BJ (cell line): ENCODE results near the gene TSR3. TPM values are rescaled to one million over a fixed set of nuclear protein-coding genes. Genes with fewer than 3 reads are reported as not detected.
A peak's percentile ranks its signal among the peaks of the same experiment; 100 is the strongest.

Experiments used
- CTCF ChIA-PET: fragments of 350-600 bp; formaldehyde crosslinking; extraction: SDS; loops from one replicate; lab custom pipeline; 2021; ENCODE audit warnings: antibody characterized with exemption, inconsistent platforms; lab: Yijun Ruan, JAX
- POLR2A ChIA-PET: fragments of 300-600 bp; sonication (Branson Sonifier 250); formaldehyde crosslinking; extraction: SDS; loops from one replicate; lab custom pipeline; 2021; ENCODE audit warnings: antibody characterized with exemption; lab: Charles Lee
- DNase-seq: peaks from one replicate; pipeline ENCODE4 v3.0.0-alpha.2; 2011; ENCODE audit warnings: low read depth
- H3K27me3 ChIP-seq: 2 replicates; pipeline ENCODE4 v1.6.0; 2011; ENCODE audit warnings: low read length; ENCODE audit not compliant: control insufficient read depth, insufficient read depth
- H3K36me3 ChIP-seq: 2 replicates; pipeline ENCODE4 v1.5.1; 2011; ENCODE audit warnings: low read length; ENCODE audit not compliant: control insufficient read depth, insufficient read depth
- H3K4me3 ChIP-seq: 2 replicates; pipeline ENCODE4 v1.5.1; 2011; ENCODE audit warnings: low read depth, mild to moderate bottlenecking, control low read depth, low read length
- polyA plus RNA-seq: library from polyadenylated mRNA; depleted of rRNA; stranded (reverse); fragments of >200 nt; gene quantifications from 2 replicates; pipeline ENCODE4 v1.2.3, GENCODE V29; 2011
- TF ChIP-seq, protein P1 (sequence below): IDR thresholded peaks from 2 replicates; pipeline ENCODE4 v1.5.1; 2011; ENCODE audit warnings: low read depth, mild to moderate bottlenecking, control low read depth, inconsistent platforms, low read length, moderate library complexity; ENCODE audit not compliant: insufficient read depth

TSR3 gene
- polyA plus RNA-seq, 1 experiment, result 52.3 TPM

DNA sequence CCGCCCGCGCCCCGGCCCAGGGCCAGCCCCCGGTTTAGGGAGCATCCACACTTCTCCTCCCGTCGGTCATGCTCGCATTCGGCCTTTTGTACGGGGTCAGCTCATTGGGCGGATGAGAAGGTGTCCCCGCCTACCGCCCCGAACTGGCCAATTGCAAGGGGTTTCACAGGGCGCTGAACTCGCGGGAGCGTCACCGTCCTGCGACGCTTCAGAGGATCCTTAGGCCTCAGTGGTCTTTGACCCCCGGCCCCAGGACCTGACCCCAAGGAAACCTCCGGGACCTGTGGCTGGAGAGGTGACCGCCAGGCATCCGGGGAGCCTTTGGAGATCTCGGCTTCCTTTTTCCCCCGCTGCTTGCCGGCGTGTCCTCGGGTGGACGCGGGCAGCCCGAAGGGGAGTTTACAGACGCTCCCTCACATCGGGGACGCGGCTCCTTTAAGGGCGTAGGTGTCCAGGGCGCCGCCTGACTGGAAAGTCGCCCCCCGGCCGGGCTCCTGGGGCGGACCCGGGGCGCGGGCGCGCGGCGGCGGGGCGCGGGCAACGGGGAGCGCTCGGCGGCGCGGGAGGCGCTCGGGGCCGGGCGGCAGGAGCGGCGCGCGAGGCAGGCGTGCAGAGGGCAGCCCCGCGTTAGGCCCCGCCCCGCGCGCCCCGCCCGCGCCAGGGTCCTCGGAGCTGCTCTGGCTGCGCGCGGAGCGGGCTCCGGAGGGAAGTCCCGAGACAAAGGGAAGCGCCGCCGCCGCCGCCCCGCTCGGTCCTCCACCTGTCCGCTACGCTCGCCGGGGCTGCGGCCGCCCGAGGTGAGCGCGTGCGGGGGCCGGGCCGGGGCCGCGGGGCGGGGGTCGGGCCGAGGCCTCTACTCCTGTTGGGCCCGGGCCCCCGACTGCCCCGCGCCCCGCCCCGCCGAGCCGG is 42.4 kb downstream of the TSR3 start, which contains the start of gene UBE2I:
TSS of gene UBE2I (plus strand) at position 660 of the 909 bp plus-strand sequence. CDS start 4,395 bp downstream, outside the sequence.
- peak; percentile 77 for DNase-seq
- H3K27me3 ChIP-seq, result no peaks in the 10 kb centered on the region
- peaks cover 14% of the 10 kb centered on the region for H3K36me3 ChIP-seq
- peak within 1 kb of the TSS; percentile 60 for H3K4me3 ChIP-seq
- TF ChIP-seq, protein P1, sequence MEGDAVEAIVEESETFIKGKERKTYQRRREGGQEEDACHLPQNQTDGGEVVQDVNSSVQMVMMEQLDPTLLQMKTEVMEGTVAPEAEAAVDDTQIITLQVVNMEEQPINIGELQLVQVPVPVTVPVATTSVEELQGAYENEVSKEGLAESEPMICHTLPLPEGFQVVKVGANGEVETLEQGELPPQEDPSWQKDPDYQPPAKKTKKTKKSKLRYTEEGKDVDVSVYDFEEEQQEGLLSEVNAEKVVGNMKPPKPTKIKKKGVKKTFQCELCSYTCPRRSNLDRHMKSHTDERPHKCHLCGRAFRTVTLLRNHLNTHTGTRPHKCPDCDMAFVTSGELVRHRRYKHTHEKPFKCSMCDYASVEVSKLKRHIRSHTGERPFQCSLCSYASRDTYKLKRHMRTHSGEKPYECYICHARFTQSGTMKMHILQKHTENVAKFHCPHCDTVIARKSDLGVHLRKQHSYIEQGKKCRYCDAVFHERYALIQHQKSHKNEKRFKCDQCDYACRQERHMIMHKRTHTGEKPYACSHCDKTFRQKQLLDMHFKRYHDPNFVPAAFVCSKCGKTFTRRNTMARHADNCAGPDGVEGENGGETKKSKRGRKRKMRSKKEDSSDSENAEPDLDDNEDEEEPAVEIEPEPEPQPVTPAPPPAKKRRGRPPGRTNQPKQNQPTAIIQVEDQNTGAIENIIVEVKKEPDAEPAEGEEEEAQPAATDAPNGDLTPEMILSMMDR, result no peak
- ChIA-PET POLR2A (interaction anchor here (0.6 kb wide), 1 partner anchor 14 kb away, joined by 3 read pairs; no protein-coding TSS in a partner anchor), CTCF (no interaction called here)

DNA sequence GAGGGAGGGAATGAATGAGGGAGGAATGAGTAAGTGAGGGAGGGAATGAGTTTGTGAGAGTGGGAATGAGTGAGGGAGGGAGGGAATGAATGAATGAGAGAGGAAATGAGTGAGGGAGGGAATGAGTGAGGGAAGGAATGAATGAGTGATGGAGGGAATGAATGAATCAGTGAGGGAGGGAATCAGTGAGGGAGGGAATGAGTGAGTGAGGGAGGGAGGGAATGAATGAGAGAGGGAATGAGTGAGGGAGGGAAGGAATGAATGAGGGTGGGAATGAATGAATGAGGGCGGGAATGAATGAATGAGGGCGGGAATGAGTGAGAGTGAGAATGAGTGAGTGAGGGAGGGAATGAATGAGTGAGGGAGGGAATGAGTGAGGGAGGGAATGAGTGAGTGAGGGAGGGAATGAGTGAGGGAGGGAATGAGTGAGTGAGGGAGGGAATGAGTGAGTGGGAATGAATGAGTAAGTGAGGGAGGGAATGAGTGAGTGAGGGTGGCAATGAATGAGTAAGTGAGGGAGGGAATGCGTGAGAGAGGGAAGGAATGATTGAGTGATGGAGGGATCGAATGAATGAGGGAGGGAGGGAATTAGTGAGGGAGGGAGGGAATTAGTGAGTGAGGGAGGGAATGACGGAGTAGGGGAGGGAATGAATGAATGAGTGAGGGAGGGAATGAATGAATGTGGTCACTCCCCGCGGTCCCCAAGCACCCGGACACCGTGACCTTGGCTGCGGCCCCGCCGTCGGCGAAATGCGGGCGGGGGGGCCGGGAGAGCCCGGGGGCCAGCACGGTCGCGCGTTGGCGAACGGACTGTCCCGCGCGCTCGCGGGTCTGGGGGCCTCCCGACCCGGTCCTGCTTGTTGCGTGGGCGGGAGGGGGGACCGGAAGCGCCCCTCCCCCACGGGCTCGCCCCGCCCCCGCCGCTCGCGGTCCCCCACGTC is 43.4 kb downstream of the TSR3 start:
- no peaks in the 10 kb centered on the region for H3K27me3 ChIP-seq

DNA sequence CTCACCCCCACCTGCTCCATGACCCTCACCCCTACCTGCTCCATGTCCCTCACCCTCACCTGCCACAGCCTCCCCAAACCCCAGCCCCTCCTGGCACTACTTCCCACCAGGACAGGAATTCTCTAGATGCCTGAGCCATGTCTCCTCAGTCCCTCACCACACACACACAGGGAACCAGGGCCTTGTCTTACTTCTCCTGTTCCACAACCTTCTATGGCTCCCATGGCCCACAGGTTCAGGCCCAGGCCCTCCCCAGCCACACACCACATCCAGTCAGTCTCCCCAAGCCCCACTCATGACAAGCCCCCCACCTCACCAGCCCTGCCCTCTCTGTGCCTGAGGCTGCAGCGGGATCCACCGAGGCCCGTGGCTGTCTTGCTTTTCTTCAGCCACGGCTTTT is 45.3 kb downstream of the TSR3 start:
- no peaks in the 10 kb centered on the region for H3K27me3 ChIP-seq
- DNase-seq, result no peak
- POLR2A ChIA-PET, result no interaction called here
- no peaks in the 10 kb centered on the region for H3K36me3 ChIP-seq
- TF ChIP-seq, protein P1, result no peak
- CTCF ChIA-PET, result no interaction called here
- H3K4me3 ChIP-seq, result no peak overlapping the region

More for the DNA sequence above, 43.4 kb downstream of the TSR3 start:
- TF ChIP-seq, protein P1, result no peak
- ChIA-PET POLR2A (interaction anchor here (0.6 kb wide), 1 partner anchor 13 kb away, joined by 3 read pairs; no protein-coding TSS in a partner anchor), CTCF (no interaction called here)
- Histone ChIP-seq H3K4me3 (peak overlapping the region; percentile 60), H3K36me3 (peaks cover 8% of the 10 kb centered on the region)
- DNase-seq, result no peak

DNA sequence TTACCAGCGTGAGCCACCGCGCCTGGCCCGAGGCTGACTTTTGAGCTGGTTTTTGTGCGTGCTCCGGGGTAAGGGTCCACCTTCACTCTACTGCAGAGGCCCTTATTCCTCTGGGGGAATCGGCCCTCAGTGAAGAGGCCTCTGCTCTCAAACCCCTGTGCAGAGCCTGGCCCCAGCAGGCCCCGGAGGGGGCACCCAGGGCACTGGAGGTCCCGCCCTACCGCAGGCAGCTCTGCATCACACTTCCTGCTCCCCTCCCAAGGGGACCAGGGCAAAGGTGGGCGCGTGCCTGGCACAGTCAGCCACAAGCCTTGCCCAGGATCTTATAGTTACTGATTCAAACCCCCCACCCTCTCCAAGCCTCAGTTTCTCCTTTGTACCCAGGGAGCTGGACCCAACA is 45.9 kb downstream of the TSR3 start:
- TF ChIP-seq, protein P1, result no peak
- H3K27me3 ChIP-seq, result no peaks in the 10 kb centered on the region
- ChIA-PET POLR2A (no interaction called here), CTCF (no interaction called here)
- DNase-seq, result no peak
- no peak overlapping the region for H3K4me3 ChIP-seq
- H3K36me3 ChIP-seq, result no peaks in the 10 kb centered on the region
